Endothelial cell of umbilical vein (primary cell): ENCODE data around the gene ARHGEF17. TPM values are rescaled to one million over a fixed set of nuclear protein-coding genes. Genes with fewer than 3 reads are reported as not detected.
A peak's percentile ranks its signal among the peaks of the same experiment; 100 is the strongest.

Experiments
- BruUV-seq: library from RNA; stranded (reverse); fragments of 400-500 nt; replicated peaks from 2 replicates; lab custom pipeline; 2021; lab: Mats Ljungman, UMichigan
- CTCF ChIA-PET: fragments of 300-600, 350-600 bp; sonication (Branson Sonifier 250); formaldehyde crosslinking; loops from one replicate; lab custom pipeline; 2021; ENCODE audit warnings: antibody characterized with exemption, inconsistent platforms; lab: Charles Lee
- POLR2A ChIA-PET: fragments of 300-600, 350-600 bp; sonication (Branson Sonifier 250); formaldehyde crosslinking; loops from one replicate; lab custom pipeline; 2021; ENCODE audit warnings: antibody characterized with exemption, inconsistent platforms; lab: Charles Lee
- DNase-seq: peaks from one replicate; pipeline ENCODE4 v3.0.0-alpha.2; 2011; ENCODE audit warnings: low read depth, low spot score
- FAIRE-seq: peaks from 2 replicates; lab custom pipeline; 2011; peaks lifted over from hg19 to GRCh38; lab: Jason Lieb, UNC
- H2AFZ ChIP-seq: 2 replicates; pipeline ENCODE4 v1.6.0; 2012; ENCODE audit warnings: low read depth, low read length, control low read depth, inconsistent platforms
- H3K27ac ChIP-seq: 2 replicates; pipeline ENCODE4 v1.5.1; 2011; ENCODE audit warnings: low read depth, mild to moderate bottlenecking, control low read depth, low read length, moderate library complexity; ENCODE audit not compliant: insufficient read depth
- H3K27me3 ChIP-seq, 2 experiments: 2 replicates each; pipeline versions ENCODE4 v1.6.0 to v1.6.1; 2011; ENCODE audit warnings: low read length in 2 of 2, mixed read lengths in 1 of 2; ENCODE audit not compliant: control insufficient read depth in 2 of 2, insufficient read depth in 2 of 2
- H3K36me3 ChIP-seq, 2 experiments: 2 replicates in 1 of 2; 3 replicates in 1 of 2; pipeline ENCODE4 v1.5.1; 2011; ENCODE audit warnings: low read length in 2 of 2, mild to moderate bottlenecking in 1 of 2, moderate library complexity in 1 of 2; ENCODE audit not compliant: control insufficient read depth in 2 of 2, insufficient read depth in 2 of 2; ENCODE audit errors: extremely low read depth in 1 of 2
- H3K4me1 ChIP-seq: 3 replicates; pipeline ENCODE4 v1.5.1; 2011; ENCODE audit warnings: mild to moderate bottlenecking, low read length; ENCODE audit not compliant: control insufficient read depth, insufficient read depth; ENCODE audit errors: extremely low read depth
- H3K4me2 ChIP-seq: 2 replicates; pipeline ENCODE4 v1.6.1; 2011; ENCODE audit warnings: low read length, control low read depth, mixed read lengths; ENCODE audit not compliant: insufficient read depth
- H3K4me3 ChIP-seq, 3 experiments: fragments of 200-600 bp in 1 of 3; sonication (generic), shearing (Covaris generic) in 1 of 3; replicated peaks in 1 of 3; 2 replicates each; pipeline ENCODE4 v1.5.1; 2011 to 2016; ENCODE audit warnings: control low read depth in 3 of 3, low read length in 3 of 3, mild to moderate bottlenecking in 2 of 3, inconsistent platforms in 1 of 3, low read depth in 1 of 3, moderate library complexity in 1 of 3; ENCODE audit not compliant: insufficient read depth in 1 of 3
- H3K79me2 ChIP-seq: 2 replicates; pipeline ENCODE4 v1.6.0; 2012; ENCODE audit warnings: low read length, inconsistent platforms; ENCODE audit not compliant: control insufficient read depth, insufficient read depth
- H3K9ac ChIP-seq: replicated peaks from 2 replicates; pipeline ENCODE3; 2011; ENCODE audit warnings: low read length, control low read depth; ENCODE audit not compliant: insufficient read depth; ENCODE audit errors: extremely low read depth
- H3K9me1 ChIP-seq: replicated peaks from 3 replicates; pipeline ENCODE4 v1.6.0; 2011; ENCODE audit warnings: mild to moderate bottlenecking, low read length; ENCODE audit not compliant: control insufficient read depth, insufficient read depth; ENCODE audit errors: extremely low read depth
- H3K9me3 ChIP-seq: replicated peaks from 2 replicates; pipeline ENCODE4 v1.5.1; 2012; ENCODE audit warnings: low read length, inconsistent platforms; ENCODE audit not compliant: control insufficient read depth, insufficient read depth
- H4K20me1 ChIP-seq: replicated peaks from 2 replicates; pipeline ENCODE3; 2011; ENCODE audit warnings: mild to moderate bottlenecking, low read length; ENCODE audit not compliant: control insufficient read depth, insufficient read depth; ENCODE audit errors: extremely low read depth
- EZH2 ChIP-seq: IDR thresholded peaks from 2 replicates; pipeline ENCODE4 v1.6.1; 2012; ENCODE audit warnings: borderline replicate concordance, low read depth, mild to moderate bottlenecking, moderate library complexity, low read length, inconsistent platforms; ENCODE audit not compliant: severe bottlenecking
- FOS ChIP-seq: IDR thresholded peaks from 2 replicates; pipeline ENCODE4 v1.6.1; 2011; ENCODE audit warnings: mild to moderate bottlenecking, low read length, moderate library complexity, borderline replicate concordance; ENCODE audit not compliant: insufficient read depth
- GATA2 ChIP-seq: IDR thresholded peaks from 2 replicates; pipeline ENCODE4 v1.7.0; 2011; ENCODE audit warnings: low read depth, mild to moderate bottlenecking, moderate library complexity, mixed read lengths, low read length; ENCODE audit not compliant: insufficient read length, insufficient read depth
- JUN ChIP-seq: IDR thresholded peaks from 2 replicates; pipeline ENCODE4 v1.6.1; 2011; ENCODE audit warnings: borderline replicate concordance, low read depth; ENCODE audit not compliant: insufficient read length, insufficient read depth
- MYC ChIP-seq: IDR thresholded peaks from one replicate; pipeline ENCODE4 v1.6.1; 2011; ENCODE audit warnings: mild to moderate bottlenecking, low read depth, low read length
- POLR2A ChIP-seq: IDR thresholded peaks from 2 replicates; pipeline ENCODE4 v1.6.1; 2012; ENCODE audit warnings: low read depth, mild to moderate bottlenecking, control low read depth, low read length
- POLR2AphosphoS5 ChIP-seq: IDR thresholded peaks from 2 replicates; pipeline ENCODE4 v1.6.1; 2012; ENCODE audit warnings: low read depth, mild to moderate bottlenecking, control low read depth, low read length, moderate library complexity; ENCODE audit not compliant: insufficient read depth
- dilution Hi-C: fragments of 300-500 bp; cut with MboI; formaldehyde crosslinking; loops from one replicate; pipeline ENCODE4 v1.15.0; 2019; ENCODE audit warnings: low sequenced_read_pairs; ENCODE audit not compliant: extremely low pct_ligation_motif_present
- intact Hi-C: fragments of 100-400 bp; cut with micrococcal nuclease; formaldehyde crosslinking; loops from one replicate; pipeline ENCODE4 v1.10.0; 2022
- polyA plus RNA-seq, 4 experiments: library from polyadenylated mRNA; depleted of rRNA in 3 of 4; stranded (reverse) in 3 of 4; unstranded in 1 of 4; fragments of >200 nt; gene quantifications; 2 replicates each; pipeline versions ENCODE4 v1.2.1 to v1.2.3, GENCODE V29; 2011 to 2012; ENCODE audit warnings: missing spikeins in 1 of 4
- total RNA-seq: library from RNA; stranded (reverse); gene quantifications from 2 replicates; pipeline ENCODE4 v1.2.3, GENCODE V29; 2021
- TF ChIP-seq, protein P1 (sequence below), 2 donors: IDR thresholded peaks; 1 replicate in 1 of 2; 2 replicates in 1 of 2; pipeline ENCODE4 v1.5.1; 2011; ENCODE audit warnings: low read length in 2 of 2, mild to moderate bottlenecking in 2 of 2, moderate library complexity in 2 of 2, control low read depth in 1 of 2, inconsistent platforms in 1 of 2, low read depth in 1 of 2; ENCODE audit not compliant: insufficient read depth in 1 of 2; ENCODE audit errors: extremely low read depth in 1 of 2
- TF ChIP-seq, protein P2 (sequence below): IDR thresholded peaks from 2 replicates; pipeline ENCODE4 v1.6.1; 2011; ENCODE audit not compliant: insufficient read depth, insufficient read length

Gene ARHGEF17
- total and polyA plus RNA-seq, 2 donors (not counting 3 experiments of a cell fraction or from before 2014, with no cell fraction given), result 74.9 to 89.9 TPM

DNA sequence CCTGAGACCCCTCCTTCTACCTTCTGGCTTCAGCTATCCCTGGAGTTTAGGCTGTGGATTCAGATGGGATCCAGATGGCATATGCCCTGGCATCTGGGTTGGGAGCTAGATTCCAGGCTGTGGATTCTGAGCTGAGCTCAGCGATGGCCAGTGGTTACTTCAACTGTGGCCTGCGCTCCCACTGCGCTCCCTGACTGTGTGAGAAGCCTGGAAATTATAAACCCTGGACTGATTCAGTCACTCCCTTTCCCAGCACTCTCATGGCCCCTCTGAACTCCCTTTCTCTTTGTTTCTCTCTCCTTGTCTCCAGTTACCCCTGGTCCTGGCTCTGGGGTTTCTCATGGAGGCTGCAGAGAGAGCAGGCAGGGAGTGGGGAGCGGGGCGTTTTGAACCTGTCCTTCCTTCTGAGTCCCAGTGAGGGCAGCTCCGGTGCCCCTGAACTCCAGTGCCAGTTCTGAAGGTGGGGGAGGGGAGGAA is 4.8 kb downstream of the ARHGEF17 start:
- peak overlapping the region; percentile 56 for H3K27ac ChIP-seq
- FAIRE-seq, result peak; percentile 63
- intact Hi-C loops (loop anchor here (1.0 kb wide), 1 partner anchor 8 kb away; no protein-coding TSS in a partner anchor), dilution Hi-C loops (no loop called here)
- H3K9ac ChIP-seq, result peak overlapping the region; percentile 36
- no peak for TF ChIP-seq FOS
- TF ChIP-seq, protein P1, sequence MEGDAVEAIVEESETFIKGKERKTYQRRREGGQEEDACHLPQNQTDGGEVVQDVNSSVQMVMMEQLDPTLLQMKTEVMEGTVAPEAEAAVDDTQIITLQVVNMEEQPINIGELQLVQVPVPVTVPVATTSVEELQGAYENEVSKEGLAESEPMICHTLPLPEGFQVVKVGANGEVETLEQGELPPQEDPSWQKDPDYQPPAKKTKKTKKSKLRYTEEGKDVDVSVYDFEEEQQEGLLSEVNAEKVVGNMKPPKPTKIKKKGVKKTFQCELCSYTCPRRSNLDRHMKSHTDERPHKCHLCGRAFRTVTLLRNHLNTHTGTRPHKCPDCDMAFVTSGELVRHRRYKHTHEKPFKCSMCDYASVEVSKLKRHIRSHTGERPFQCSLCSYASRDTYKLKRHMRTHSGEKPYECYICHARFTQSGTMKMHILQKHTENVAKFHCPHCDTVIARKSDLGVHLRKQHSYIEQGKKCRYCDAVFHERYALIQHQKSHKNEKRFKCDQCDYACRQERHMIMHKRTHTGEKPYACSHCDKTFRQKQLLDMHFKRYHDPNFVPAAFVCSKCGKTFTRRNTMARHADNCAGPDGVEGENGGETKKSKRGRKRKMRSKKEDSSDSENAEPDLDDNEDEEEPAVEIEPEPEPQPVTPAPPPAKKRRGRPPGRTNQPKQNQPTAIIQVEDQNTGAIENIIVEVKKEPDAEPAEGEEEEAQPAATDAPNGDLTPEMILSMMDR (IDR thresholded peaks at IDR 0.05; ENCODE audit: extremely low read depth in 1 of 2, insufficient read depth in 1 of 2, low read depth in 1 of 2, low read length in 2 of 2), result no peak
- no peak for TF ChIP-seq MYC
- TF ChIP-seq, protein P2, sequence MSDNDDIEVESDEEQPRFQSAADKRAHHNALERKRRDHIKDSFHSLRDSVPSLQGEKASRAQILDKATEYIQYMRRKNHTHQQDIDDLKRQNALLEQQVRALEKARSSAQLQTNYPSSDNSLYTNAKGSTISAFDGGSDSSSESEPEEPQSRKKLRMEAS, result no peak
- no peak for TF ChIP-seq POLR2A
- no peak for TF ChIP-seq JUN
- no peak for TF ChIP-seq POLR2AphosphoS5
- TF ChIP-seq GATA2, result no peak
- no peak for TF ChIP-seq EZH2
- no peaks in the 10 kb centered on the region for H3K9me1 ChIP-seq
- peak overlapping the region in 2 of 3 experiments; percentile 3 to 23 for H3K4me3 ChIP-seq
- peaks cover 51% of the 10 kb centered on the region for H3K79me2 ChIP-seq
- no TSS peak for BruUV-seq
- ChIA-PET POLR2A (interaction anchor here (0.7 kb wide), 1 partner anchor 9 kb away, joined by 3 read pairs; no protein-coding TSS in a partner anchor), CTCF (interaction anchor here (0.9 to 16.0 kb wide), 5 partner anchors 11 to 38 kb away, joined by 3 to 455 read pairs (median 4); no protein-coding TSS in a partner anchor)
- H3K9me3 ChIP-seq, result no peaks in the 10 kb centered on the region
- no peaks in the 10 kb centered on the region for H3K27me3 ChIP-seq
- peaks cover 35% of the 10 kb centered on the region for H3K4me1 ChIP-seq
- peaks cover 0 to 5% of the 10 kb centered on the region in 2 experiments for H3K36me3 ChIP-seq
- H2AFZ ChIP-seq, result no peak overlapping the region
- DNase-seq, result no peak
- H3K4me2 ChIP-seq, result peak overlapping the region; percentile 60
- H4K20me1 ChIP-seq, result no peaks in the 10 kb centered on the region
